Colonic mucosa (tissue), 4 donors: ENCODE results near the gene NUDT15. TPM values are rescaled to one million over a fixed set of nuclear protein-coding genes. Genes with fewer than 3 reads are reported as not detected.

Experiments used
- DNase-seq: peaks from one replicate; pipeline ENCODE4 v3.0.0-alpha.2; 2020
- H3K27ac ChIP-seq: fragments of 200-600 bp; one replicate; pipeline ENCODE4 v1.8.0; 2021
- H3K27me3 ChIP-seq: fragments of 200-600 bp; one replicate; pipeline ENCODE4 v1.8.0; 2021
- H3K36me3 ChIP-seq: fragments of 200-600 bp; one replicate; pipeline ENCODE4 v1.8.0; 2021
- H3K4me1 ChIP-seq: fragments of 200-600 bp; one replicate; pipeline ENCODE4 v1.8.0; 2021; ENCODE audit warnings: mild to moderate bottlenecking
- H3K4me3 ChIP-seq: fragments of 200-600 bp; one replicate; pipeline ENCODE4 v1.8.0; 2021
- H3K9ac ChIP-seq, 2 donors: one replicate each; pipeline ENCODE4 v1.7.0; 2013; ENCODE audit warnings: control low read depth in 2 of 2, low read depth in 2 of 2, low read length in 2 of 2
- H3K9me3 ChIP-seq: fragments of 200-600 bp; one replicate; pipeline ENCODE4 v1.8.0; 2021
- CTCF ChIP-seq: fragments of 200-600 bp; IDR thresholded peaks from one replicate; pipeline ENCODE4 v1.8.0; 2022; ENCODE audit warnings: antibody characterized with exemption, mild to moderate bottlenecking
- intact Hi-C: fragments of 100-400 bp; cut with DNase I; formaldehyde crosslinking; loops from one replicate; pipeline ENCODE4 v1.14.1; 2022
- total RNA-seq, 2 donors: library from RNA; stranded (reverse); fragmentation: NEBNext Ultra II Directional in 1 of 2; extraction: Animal tissue kit (Norgen Biotek cat#: 25700) in 1 of 2; gene quantifications; one replicate each; pipeline ENCODE4 v1.2.1, GENCODE V29; 2021
- donor health status: healthy.
- donor health status: DM: no; HTN: no; CAD: no.
- donor health status: DM: no; HTN: no; CAD: no.

NUDT15 gene
- total RNA-seq, 2 donors from 2014 or later: 24.5 to 43.8 TPM

GRCh38 chr13:48009284-48009683 is 28.2 kb upstream of the NUDT15 start:
- Histone ChIP-seq H3K4me1 (no peaks in the 10 kb centered on the region), H3K9me3 (no peaks in the 10 kb centered on the region), H3K27ac (no peak overlapping the region), H3K4me3 (no peak overlapping the region), H3K36me3 (no peaks in the 10 kb centered on the region), H3K9ac (no peak overlapping the region), H3K27me3 (no peaks in the 10 kb centered on the region)
- TF ChIP-seq CTCF: no peak
- intact Hi-C loops: no loop called here
- peak; percentile 43 for DNase-seq

GRCh38 chr13:48010698-48011097 is 26.8 kb upstream of the NUDT15 start:
- H3K4me1 ChIP-seq: no peaks in the 10 kb centered on the region
- DNase-seq: no peak
- no peaks in the 10 kb centered on the region for H3K9me3 ChIP-seq
- TF ChIP-seq CTCF: no peak
- intact Hi-C loops: no loop called here
- H3K27me3 ChIP-seq: no peaks in the 10 kb centered on the region
- no peaks in the 10 kb centered on the region for H3K36me3 ChIP-seq
- no peak overlapping the region for H3K27ac ChIP-seq
- no peak overlapping the region for H3K4me3 ChIP-seq
- no peak overlapping the region for H3K9ac ChIP-seq

GRCh38 chr13:48012668-48013067 is 24.9 kb upstream of the NUDT15 start:
- no peaks in the 10 kb centered on the region for H3K36me3 ChIP-seq
- no peaks in the 10 kb centered on the region for H3K9me3 ChIP-seq
- TF ChIP-seq CTCF: no peak
- no peak overlapping the region for H3K4me3 ChIP-seq
- H3K27ac ChIP-seq: no peak overlapping the region
- no peaks in the 10 kb centered on the region for H3K4me1 ChIP-seq
- DNase-seq: no peak
- intact Hi-C loops: no loop called here
- no peak overlapping the region for H3K9ac ChIP-seq
- H3K27me3 ChIP-seq: no peaks in the 10 kb centered on the region

- H3K27me3 ChIP-seq: no peaks in the 10 kb centered on the region
- no peak overlapping the region for H3K27ac ChIP-seq
- TF ChIP-seq CTCF: no peak
- no peaks in the 10 kb centered on the region for H3K9me3 ChIP-seq
- no peaks in the 10 kb centered on the region for H3K4me1 ChIP-seq
- H3K36me3 ChIP-seq: no peaks in the 10 kb centered on the region
- H3K9ac ChIP-seq: no peak overlapping the region
- intact Hi-C loops: no loop called here
- DNase-seq: no peak
- H3K4me3 ChIP-seq: no peak overlapping the region
Measured at GRCh38 chr13:48014359-48014758, 23.2 kb upstream of the NUDT15 start.

- Histone ChIP-seq H3K4me1 (no peaks in the 10 kb centered on the region), H3K9me3 (no peaks in the 10 kb centered on the region), H3K27ac (no peak overlapping the region), H3K36me3 (no peaks in the 10 kb centered on the region), H3K9ac (no peak overlapping the region), H3K27me3 (no peaks in the 10 kb centered on the region), H3K4me3 (no peak overlapping the region)
- intact Hi-C loops: no loop called here
- DNase-seq: no peak
- TF ChIP-seq CTCF: no peak
Measured at GRCh38 chr13:48018637-48019036, 18.9 kb upstream of the NUDT15 start.

- Histone ChIP-seq H3K4me1 (no peaks in the 10 kb centered on the region), H3K27me3 (no peaks in the 10 kb centered on the region), H3K9me3 (no peaks in the 10 kb centered on the region), H3K36me3 (no peaks in the 10 kb centered on the region), H3K27ac (no peak overlapping the region), H3K9ac (no peak overlapping the region), H3K4me3 (no peak overlapping the region)
- TF ChIP-seq CTCF: no peak
- intact Hi-C loops: no loop called here
- DNase-seq: no peak
Measured at GRCh38 chr13:48019796-48020195, 17.7 kb upstream of the NUDT15 start.
